Peyer's patch (tissue), 4 donors: ENCODE measurements around the gene ECT2.

Source experiments
- CTCF ChIP-seq, 6 experiments: fragments of 450-650 bp in 4 of 6; fragments of 200-600 bp in 2 of 6; sonication (generic) in 1 of 6; IDR thresholded peaks; one replicate each; pipeline ENCODE4 v1.5.1; 2017 to 2019; ENCODE audit warnings: antibody characterized with exemption in 6 of 6, mild to moderate bottlenecking in 3 of 6, moderate library complexity in 1 of 6
- POLR2A ChIP-seq, 2 donors: fragments of 450-650 bp; IDR thresholded peaks; one replicate each; pipeline ENCODE4 v1.5.1; 2017; ENCODE audit warnings: antibody characterized with exemption in 2 of 2, mild to moderate bottlenecking in 2 of 2, moderate library complexity in 2 of 2

DNA sequence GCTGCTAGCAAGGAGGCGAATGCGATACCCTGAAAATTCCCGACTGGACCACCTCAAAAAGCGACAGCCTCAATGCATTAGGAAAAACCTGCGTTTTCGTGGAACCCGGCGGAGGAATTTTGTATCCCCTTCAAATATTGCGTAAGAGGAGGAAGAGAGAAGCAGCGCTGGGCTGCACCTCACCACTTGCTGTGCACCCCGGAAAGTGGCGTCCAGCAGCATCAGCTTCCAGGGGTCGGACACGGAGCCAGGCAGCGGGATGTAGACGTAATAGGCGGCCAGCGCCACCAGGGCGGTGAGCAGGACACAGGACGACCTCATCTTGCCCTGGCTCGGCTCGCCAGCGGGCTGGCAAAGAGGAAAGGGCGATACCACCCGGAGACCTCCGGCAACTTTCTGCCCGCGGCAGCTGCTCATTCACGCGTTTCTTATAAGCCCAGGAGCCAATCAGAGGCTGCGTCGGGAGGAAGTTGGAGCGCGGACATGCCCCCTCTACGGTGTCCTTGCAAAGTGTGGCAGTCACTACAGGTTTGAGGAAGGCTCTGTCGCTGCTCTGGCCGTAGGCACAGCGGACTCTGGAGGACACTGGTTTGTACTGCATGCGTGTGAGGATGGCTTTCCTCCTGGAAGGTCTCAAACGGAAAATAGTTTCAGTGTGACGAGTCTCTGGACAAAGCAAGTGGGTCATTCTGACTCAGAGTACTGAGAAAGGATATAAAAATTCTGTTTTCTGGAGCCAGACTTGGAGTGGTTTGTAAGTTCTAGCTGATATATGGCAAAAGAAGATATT lies 39.7 kb upstream of the ECT2 start, which contains the start of gene NCEH1:
- peak; percentile 54 to 96 (median 80) for TF ChIP-seq CTCF (IDR thresholded peaks at IDR 0.05)
- peak; percentile 73 to 93 for TF ChIP-seq POLR2A (IDR thresholded peaks at IDR 0.05)
